Activated CD4-positive, CD25-positive, alpha-beta regulatory T cell treated with anti-CD3 and anti-CD28 coated beads, Interleukin-2, amount 50 U/mL, for 24 hours (primary cell): ENCODE data around the gene UCHL3.

Experiments
- ATAC-seq, 2 donors: fragments of 150-1000 bp; cut with Tn5 transposase; one replicate each; pipeline ENCODE4 v1.10.0; 2021; ENCODE audit warnings: mild to moderate bottlenecking in 1 of 2, moderate library complexity in 1 of 2

UCHL3 gene

DNA sequence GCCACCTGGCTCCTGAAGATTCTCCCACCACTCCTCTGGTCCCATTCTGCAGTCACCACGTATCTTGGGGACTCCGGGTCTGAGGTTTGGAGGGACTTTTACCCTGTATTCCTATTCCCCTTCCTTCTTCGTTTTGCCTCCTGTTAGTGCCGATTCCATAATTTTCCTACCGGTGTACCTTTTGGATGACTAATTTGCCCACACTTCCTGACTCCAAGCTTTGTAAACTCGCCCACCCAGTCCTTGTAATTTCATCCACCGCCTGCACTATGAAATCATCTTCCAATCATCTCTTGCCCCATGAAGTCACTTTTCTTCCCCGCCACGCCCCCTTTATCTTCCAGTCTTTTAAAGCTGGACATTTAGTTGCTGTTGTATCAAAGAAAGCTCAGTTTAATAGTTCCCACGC lies 572 bp downstream of the UCHL3 start:
- ATAC-seq: peak in 1 of 2 donors; percentile 1

DNA sequence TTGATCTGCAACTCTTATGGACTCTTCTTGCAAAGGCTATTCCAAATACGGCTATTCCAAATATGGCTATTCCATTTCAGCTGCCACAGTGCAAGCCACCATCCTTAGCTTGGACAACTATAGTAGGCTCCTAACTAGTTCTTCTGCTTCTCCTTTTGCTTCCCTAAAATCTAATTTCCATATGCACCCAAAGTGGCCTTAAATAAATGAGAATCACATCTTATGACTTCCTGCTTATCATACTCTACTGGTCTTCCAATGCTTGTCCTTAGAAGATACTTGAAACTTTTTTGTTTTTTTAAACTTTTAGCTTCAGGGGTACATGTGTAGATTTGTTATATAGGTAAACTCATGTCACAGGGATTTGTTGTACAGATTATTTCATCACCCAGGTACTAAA lies 4.9 kb downstream of the UCHL3 start:
- no peak for ATAC-seq

- peak; percentile 79 to 82 for ATAC-seq
Observed at GRCh38 chr13:75554981-75555380, 5.4 kb downstream of the UCHL3 start.

- no peak for ATAC-seq
Observed at GRCh38 chr13:75555836-75556235, 6.2 kb downstream of the UCHL3 start.

- no peak for ATAC-seq
Observed at GRCh38 chr13:75556961-75557360, 7.4 kb downstream of the UCHL3 start.

DNA sequence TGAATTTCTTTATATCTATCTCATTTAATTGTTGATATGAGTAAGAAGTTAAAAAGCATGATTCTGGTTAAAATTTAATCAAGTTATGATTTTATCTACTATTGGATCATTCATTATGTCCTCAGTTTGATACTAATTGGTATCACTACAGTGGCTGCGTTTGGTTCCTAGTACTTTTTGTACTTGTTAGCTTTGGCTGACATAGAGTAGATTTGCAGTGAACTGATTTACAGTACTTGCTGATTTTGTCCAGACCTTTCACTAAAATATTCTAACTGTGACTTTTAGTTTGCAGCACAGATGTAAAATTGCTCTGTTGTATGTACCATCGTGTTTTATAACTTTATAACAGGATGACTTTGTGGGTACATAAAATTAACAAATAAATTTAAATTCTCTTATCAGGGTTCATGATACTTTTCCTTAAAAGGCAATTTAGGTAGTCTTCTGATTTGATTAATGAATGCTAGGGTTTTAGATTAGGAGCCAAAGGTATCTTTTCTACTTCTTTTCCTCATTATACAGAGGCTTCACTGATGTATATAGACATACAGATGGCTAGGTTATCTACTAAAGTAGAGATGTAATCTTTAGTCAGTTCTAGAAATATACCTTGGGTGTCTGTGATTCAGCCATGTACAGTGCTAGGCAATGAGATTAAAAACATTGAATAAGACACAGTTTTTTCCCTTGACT lies 8.7 kb downstream of the UCHL3 start:
- peak in 1 of 2 donors; percentile 52 for ATAC-seq

DNA sequence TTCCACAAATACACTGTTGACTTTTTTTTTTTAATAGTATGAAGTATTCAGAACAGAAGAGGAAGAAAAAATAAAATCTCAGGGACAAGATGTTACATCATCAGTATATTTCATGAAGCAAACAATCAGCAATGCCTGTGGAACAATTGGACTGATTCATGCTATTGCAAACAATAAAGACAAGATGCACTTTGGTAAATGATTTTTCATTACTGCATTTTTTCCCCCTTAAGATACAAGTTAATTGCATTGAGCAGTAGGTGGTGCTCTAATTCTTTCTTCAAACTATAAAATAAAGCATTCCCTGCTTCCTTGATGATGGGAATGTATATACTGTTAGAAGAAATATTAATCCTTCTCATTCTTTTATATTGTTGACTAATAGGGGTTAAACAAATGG lies 17.1 kb downstream of the UCHL3 start:
- no peak for ATAC-seq

- no peak for ATAC-seq
Observed at GRCh38 chr13:75569576-75569975, 20.0 kb downstream of the UCHL3 start.

- no peak for ATAC-seq
Observed at GRCh38 chr13:75579529-75579928, 29.9 kb downstream of the UCHL3 start.

DNA sequence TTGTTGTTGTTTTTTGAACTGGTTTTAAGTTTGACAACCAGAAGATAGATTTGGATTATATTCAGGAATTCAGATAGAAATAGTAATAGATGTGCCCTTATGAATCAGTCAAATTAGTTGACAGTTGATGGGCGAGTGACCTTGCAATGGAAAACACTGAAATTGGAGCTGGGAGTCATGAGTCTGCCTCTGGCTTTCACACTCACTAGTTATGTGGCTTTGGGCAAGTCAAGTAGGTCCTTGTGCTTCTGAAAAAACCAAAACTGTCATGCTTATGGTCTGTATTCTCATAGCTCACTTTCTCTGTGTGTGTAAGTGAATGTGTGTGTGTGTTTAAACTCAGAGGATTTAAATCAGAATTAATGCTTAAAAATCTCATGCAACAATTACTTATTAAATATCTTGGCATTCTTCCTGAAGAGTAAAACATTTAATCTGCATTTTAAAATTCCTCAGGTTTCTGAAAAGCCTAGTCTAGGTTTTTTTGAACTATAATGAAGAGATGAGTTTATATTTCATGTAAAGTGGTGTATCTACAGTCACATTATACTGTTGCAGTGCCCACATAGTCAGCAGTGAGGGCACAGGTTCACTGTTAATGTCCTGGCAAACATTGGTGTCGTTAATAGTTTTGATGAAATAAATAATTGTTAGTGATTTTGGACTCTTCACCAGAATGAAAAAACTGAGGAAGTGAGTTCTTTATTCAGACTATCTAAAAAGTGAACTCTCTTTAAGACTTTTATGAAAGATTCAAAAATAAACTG lies 32.5 kb downstream of the UCHL3 start:
- no peak for ATAC-seq

DNA sequence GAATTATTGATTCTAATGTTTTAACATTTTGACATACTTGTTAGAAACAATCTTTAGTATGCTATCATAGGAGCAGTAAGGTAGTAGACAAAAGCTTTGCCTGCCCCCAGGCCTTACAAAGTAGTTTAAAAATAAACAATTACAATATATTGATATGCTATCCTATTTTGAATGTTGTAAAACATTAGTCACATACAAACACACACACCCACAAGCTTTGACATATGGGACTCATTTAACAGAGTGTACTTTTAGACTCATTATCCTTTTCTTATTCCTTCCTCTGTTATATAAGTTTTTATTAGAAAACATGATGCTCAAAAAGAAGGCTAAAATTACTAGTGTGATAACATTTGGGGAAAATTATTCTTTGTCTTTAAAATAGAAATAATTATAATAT lies 33.5 kb downstream of the UCHL3 start:
- ATAC-seq: no peak

- ATAC-seq: no peak
Observed at GRCh38 chr13:75585153-75585552, 35.6 kb downstream of the UCHL3 start.

DNA sequence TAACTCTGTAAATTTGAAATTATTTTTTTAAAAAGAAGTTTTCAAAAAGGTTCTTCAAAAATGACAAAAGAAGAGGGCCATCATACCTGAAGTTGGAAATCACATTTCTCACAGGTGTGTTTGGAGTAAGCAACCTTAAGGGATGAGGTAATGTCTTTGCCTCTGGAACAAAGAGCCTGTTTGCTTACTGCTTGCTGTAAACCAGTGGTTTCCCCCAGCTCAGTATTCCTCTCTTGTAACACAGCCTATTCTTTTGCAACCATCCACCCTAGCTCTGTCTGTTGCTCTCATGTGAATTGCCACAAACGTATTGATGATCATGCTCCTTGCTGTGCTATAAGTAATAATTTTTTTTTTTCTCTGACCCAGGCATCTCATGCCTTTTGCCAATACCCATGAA lies 38.1 kb downstream of the UCHL3 start:
- ATAC-seq: no peak

DNA sequence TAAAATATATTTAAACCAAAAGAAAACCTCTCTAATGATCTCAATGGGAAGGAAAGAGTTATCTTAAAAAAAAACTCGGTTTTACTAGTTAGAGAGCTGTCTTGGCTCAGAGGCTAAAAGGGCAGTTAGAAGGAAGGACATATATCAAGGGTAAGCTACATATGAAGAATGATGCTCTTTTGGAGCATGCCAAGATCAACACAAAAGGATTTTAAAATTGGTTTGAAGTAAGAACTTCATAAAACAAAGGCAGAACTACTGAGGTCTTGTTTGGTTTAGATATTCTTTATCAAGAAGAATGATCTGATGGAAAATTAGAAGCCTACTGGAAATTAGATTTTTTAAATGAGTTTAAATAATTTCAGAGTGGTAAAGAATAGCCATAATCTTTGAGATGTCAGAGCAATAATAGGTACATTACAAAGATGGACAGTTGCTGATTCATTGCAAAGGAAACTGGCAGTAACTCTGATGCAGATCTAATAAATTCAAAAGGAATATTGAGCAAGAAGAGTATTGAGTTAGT lies 47.1 kb downstream of the UCHL3 start:
- ATAC-seq: no peak

- ATAC-seq: no peak
Observed at GRCh38 chr13:75600371-75600770, 50.8 kb downstream of the UCHL3 start.

DNA sequence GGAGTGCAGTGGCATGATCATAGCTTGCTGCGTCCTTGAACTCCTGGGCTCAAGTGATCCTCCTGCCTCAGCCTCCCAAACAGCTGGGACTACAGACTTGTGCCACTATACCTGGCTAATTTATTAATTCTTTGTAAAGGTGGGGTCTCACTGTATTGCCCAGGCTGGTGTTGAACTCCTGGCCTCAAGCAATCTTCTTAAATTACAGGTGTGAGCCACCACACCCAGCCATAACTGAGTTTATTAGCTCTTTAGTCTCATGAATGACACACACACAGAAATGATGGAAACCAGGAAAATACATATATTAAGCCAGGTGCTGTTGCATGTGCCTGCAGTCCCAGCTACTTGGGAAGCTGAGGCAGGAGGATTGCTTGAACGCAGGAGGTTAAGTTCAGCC lies 53.4 kb downstream of the UCHL3 start:
- ATAC-seq: no peak

GRCh38 chr13:75607447-75607846 lies 57.9 kb downstream of the UCHL3 start:
- no peak for ATAC-seq

GRCh38 chr13:75610466-75610865 lies 60.9 kb downstream of the UCHL3 start:
- ATAC-seq: no peak

- ATAC-seq: no peak
Observed at GRCh38 chr13:75612354-75612753, 62.8 kb downstream of the UCHL3 start.

DNA sequence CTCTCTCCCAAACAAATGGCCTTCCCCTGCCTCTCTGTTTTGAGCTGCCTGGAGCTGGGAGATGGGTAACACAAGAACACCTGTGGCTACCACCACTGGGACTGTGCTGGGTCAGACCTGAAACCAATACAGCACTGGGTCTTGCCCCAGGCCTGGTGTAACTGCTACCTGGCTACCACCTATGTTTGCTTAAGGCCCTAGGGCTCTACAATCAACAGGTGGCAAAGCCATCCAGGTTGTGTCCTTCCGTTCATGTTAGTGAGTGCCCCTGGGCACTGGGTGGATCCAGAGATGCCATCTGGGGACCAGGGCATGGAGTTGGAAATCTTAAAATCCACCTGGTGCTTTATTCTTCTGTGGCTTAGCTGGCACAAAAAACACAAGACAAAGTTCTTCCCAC lies 67.6 kb downstream of the UCHL3 start:
- ATAC-seq: no peak

DNA sequence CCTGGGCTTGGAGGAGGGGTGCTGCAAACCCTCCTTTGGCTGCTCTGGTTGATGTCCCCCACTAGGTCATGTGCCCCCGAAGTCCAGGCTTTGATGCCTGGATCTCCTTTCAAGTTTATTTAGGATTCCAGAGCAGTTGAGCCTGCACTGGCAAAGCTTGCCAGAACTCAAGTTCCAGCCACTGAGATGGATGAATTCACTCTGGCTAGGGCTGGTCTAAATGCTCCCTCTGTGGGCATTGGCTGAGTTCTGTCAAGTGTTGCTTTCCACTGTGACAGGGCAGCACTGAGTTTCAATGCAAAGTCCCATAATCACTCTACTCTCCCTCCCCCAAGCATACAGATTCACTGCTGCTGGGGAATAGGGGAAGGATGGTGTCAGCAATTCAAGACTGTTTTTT lies 68.7 kb downstream of the UCHL3 start:
- no peak for ATAC-seq

DNA sequence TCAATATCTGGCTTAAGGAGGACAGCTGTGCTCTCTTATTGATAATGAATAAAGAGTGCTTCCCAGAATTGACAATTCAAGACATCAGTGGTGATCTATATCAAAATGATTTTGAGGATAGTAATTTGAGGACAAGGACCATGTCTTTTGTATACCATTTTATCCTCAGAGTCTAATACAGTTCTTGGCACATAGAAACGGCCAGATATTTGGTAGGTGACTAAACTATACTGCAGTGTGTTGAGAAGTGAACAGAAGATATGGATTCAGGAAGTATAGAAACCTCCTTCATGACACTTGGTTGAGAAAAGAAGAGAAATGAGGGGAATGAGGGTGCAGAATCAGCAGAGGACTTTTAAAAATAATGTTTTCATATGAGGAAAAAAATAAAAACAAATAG lies 70.4 kb downstream of the UCHL3 start:
- no peak for ATAC-seq

- no peak for ATAC-seq
Observed at GRCh38 chr13:75621147-75621546, 71.6 kb downstream of the UCHL3 start.

DNA sequence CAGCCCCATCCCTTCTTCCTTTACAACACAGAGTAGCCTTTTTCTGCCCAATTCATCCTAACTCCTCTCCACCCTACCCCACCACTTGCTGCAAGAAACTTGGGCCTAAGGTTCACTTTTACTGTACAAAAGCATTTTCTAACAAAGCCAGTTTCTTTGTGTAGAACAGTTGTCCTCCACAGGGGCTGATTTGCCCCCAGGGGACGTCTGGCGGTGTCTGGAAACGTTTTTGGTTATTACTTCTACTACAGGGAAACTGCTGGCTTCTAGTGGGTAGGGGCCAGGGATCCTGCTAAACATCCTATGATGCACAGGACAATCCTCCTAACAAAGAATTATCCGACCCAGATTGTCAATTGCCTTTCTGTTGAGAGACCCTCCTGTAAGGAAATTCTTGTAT lies 79.2 kb downstream of the UCHL3 start:
- no peak for ATAC-seq
